ENCODE results near the gene TEDC1. TPM values are rescaled to one million over a fixed set of nuclear protein-coding genes. Genes with fewer than 3 reads are reported as not detected.

The TEDC1 gene
- total RNA-seq, 2 experiments from 2014 or later: 45.5 to 46.9 TPM

DNA sequence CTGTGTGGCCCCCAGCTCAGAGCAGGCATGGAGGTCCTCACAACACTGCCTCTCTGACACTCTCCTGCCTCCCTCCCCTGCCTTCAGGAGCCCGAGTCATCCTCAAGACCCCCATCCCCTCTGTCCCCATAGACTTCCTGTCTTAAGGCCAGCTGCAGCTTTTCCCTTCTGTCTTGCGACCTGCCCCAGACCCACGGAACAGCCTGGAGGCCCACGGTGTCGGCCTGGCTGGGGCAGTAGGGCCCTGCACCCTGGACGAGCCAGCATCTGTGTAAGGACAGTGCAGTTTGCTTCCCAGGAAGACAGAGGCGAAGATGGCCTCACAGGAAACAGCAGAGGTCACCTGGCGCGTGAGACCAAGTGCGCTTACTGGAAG, 9.7 kb downstream of the TEDC1 start:
- POLR2A ChIA-PET: interaction anchor here (0.5 kb wide), 1 partner anchor 78 kb away, joined by 5 read pairs; no protein-coding TSS in a partner anchor

DNA sequence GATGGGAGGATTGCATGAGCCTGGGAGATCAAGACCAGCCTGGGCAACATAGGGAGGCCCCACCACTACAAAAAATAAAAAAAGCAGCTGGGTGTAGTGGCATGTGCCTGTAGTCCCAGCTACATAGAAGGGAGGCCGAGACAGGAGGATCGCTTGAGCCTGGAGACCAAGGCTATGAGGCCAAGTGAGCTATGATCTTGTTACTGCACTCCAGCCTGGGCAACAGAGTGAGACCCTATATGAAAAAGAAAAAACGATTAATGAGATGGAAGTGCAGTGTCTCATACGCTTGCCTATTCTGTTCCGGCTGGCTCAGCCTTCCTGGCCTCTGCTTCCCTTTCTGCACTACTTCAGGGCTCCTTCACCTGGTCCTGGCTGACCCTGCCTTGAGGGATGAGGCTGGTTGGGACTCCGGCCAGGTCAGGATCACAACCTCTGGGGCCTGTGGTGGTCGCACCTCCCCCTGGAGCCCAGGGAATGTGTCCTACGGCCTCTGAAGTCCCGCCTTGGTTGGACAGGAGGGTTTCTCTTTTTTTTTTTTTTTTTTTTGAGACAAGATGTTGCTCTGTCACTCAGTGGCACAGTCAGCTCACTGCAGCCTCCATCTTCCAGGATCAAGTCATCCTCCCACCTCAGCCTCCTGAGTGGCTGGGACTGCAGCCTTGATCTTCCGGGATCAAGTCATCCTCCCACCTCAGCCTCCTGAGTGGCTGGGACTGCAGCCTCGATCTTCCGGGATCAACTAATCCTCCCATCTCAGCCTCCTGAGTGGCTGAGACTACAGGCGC, 10.7 kb downstream of the TEDC1 start:
- POLR2A ChIA-PET: no interaction called here
- CTCF ChIA-PET: no interaction called here

More for the DNA sequence above, 9.7 kb downstream of the TEDC1 start:
- CTCF ChIA-PET: no interaction called here

DNA sequence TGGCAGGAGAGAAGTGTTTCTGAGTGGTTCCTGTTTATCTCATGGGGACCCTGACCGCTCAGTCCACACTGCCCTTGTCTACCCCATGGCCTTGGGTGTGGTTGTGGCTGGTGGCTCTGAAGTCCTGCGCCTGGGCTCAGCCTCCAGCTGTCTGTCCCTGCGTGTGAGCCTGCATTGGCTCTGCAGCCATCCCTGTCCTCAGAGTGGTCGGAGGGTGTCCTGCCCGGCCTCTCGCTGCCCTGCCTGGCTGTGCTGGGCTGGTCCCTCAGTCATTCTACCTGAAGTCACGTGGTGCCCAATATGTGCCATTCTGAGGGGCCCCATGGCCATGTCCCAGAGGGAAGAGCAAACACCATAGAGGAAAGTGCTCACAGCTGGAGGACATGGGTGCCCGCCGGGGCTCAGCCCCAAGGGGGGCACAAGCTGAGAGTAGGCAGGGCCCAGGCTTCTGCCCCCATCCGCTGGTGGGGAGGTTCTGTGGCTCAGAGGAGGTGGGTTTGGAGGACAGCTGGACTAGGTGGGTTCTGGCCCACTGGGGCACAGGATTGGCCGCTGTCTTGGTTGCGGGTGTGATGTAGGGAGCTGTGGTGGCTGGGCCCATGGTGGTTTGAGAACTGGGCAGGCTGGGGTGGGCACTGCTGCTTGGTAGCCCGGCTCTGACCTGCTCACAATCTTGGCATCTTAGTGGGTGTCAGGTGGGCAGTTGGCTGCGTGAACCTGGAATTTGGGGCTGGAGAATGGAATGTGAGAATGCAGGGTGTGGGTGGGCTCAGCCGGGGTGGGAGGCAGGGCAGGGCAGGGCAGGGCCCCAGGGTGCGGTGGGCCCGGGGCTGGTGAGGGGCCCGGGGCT, 11.6 kb downstream of the TEDC1 start:
- ChIA-PET CTCF (no interaction called here), POLR2A (no interaction called here)

DNA sequence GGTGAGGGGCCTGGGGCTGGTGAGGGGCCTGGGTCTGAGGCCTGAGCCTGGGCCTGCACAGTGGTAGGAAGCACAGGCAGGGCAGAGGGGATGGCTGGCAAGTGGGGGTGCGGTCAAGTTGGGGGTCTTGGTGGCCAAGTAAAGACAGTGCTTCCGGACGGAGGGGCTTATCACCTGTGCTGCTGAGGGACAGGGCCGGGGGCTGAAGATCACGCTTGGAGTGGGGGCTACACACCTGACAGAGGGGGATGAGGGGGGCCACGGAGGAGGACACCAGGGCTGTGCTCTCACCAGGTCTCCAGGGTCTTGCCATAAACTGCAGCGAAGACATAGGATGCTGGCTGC, 12.2 kb downstream of the TEDC1 start:
- ChIA-PET POLR2A (interaction anchor here (0.6 kb wide), 1 partner anchor 438 kb away, joined by 3 read pairs; no protein-coding TSS in a partner anchor), CTCF (no interaction called here)

DNA sequence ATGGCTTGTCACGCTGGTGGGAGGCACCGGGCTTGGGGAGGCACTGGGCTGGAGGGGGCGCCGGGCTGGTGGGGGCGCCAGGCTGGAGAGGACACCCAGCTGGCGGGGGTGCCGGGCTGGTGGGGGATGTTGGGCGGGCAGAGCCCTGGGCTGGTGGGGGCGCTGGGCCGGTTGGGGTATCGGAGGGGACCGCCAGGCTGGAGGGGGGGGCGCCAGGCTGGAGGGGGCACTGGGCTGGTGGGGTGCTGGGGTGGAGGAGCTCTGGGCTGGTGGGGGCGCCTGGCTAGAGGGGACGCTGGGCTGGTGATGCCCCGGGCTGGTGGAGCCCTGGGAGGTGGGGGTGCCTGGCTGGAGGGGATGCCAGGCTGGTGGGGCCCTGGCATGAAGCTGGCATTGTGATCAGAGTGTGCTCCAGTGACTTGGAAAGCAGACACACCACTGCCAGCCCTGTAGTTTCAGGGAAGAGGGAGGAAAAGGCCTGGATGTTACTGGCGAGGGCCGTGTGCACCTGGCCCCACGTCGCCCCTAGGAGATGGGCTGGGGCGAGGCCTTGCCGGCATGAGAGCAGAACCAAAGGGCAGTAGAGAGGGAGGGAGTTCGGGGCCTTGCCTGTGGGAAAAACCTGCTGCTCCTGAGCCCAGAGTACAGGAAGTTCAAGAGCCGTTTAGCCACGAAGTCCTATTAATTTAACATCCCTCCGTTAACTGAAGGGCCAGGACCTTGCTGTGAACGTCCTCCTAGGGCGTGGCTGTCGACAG, 13.1 kb downstream of the TEDC1 start:
- ChIA-PET POLR2A (interaction anchor here (0.6 kb wide), 1 partner anchor 438 kb away, joined by 3 read pairs; no protein-coding TSS in a partner anchor), CTCF (no interaction called here)

DNA sequence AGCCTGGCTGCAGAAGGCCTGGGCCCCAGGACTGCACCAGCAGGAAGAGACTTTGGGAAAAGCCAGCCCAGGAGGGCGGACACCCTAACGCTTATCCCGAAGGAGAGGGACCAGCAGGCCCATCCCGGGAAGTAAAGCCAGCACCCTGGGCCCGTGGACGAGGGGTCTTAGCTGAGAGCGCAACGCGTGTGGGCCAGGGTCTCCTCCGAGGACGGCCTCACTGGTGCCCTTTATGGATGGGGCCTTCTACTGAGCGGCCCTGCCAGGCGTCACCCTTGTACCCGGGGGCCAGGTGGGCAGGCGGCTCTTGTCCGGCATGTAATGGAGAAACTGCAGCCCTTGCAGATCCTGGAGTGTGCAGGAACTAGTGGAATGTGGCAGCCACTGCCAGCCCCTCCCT, 14.1 kb downstream of the TEDC1 start:
- ChIA-PET CTCF (interaction anchor here (0.7 kb wide), 1 partner anchor 32 kb away, joined by 3 read pairs; no protein-coding TSS in a partner anchor), POLR2A (no interaction called here)

DNA sequence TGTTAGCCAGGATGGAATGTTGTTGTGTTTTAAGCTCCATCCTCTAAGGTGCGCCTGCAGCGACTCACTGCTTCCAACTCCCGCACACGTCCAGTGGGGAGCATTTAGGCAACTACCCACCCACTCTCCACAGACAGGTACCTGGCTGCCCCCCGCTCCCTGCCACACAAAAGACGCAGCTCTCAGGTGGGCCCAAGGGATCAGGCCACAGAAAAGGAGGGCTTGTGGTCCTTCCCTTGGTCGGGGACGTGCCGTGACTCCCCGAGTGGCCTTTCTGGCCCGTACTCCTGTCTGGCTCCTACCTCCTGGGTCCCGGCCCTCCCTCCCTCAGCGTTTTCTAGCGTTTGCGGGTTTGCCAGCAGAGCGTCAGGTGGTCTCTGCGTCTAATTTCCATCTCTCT, 16.2 kb downstream of the TEDC1 start:
- ChIA-PET CTCF (no interaction called here), POLR2A (interaction anchor here (0.6 kb wide), 1 partner anchor 21 kb away, joined by 3 read pairs; no protein-coding TSS in a partner anchor)

DNA sequence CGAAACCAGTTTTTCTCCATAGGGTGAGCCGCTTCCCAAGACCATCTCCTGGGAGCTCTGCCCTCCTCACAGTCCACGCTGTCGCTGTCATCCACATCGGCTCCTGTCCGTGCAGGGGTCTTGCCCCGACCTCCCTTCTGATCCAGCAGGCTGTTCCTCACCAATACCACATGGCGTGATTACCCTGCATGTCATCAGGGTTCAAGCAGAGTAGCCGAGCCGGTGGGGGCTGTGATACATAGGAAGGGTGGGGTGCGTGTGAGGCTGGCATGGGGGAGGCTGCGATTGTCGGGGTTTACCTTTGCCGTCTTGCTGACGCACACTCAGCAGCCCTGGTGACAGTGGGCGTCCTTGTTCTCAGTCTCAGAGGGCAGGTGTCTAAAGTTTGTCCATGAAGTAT, 17.0 kb downstream of the TEDC1 start:
- CTCF ChIA-PET: no interaction called here
- POLR2A ChIA-PET: no interaction called here

DNA sequence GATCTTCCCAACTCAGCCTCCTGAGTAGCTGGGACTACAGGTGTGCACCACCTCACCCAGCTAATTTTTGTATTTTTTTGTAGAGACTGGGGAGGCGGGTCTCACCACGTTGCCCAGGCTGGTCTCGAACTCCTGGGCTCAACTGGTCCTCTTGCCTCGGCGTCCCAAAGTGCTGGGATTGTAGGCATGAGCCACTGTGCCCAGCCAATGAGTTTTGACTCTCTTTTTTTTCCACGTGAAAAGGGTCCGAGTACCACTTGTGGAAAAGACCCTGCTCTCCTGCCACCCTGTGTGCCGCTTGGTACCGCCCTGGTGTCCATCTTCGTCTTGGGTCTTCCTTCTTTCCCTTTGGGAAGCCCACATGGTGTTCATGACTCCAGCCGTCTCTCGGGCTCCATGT, 17.6 kb downstream of the TEDC1 start:
- POLR2A ChIA-PET: no interaction called here
- CTCF ChIA-PET: no interaction called here

DNA sequence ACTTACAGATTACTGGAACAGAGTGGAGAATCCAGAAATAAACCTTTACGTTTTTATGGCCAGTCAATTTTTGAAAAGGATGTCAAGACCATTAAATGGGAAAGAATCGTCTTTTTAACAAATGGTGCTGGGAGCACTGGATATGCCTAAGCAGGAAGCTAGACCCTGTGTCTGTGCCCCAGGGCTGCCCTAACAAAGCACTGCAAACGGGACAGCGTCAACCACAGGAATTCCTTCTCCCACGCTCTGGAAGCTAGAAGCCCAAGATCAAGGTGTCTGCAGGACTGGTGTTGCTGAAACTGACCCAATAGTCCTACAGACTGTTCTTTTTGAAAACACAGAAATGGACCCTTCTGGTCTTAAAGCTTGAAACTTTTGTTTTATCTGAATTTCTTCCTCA, 26.1 kb downstream of the TEDC1 start:
- ChIA-PET CTCF (interaction anchor here (1.2 kb wide), 1 partner anchor 20 kb away, joined by 3 read pairs; no protein-coding TSS in a partner anchor), POLR2A (no interaction called here)

DNA sequence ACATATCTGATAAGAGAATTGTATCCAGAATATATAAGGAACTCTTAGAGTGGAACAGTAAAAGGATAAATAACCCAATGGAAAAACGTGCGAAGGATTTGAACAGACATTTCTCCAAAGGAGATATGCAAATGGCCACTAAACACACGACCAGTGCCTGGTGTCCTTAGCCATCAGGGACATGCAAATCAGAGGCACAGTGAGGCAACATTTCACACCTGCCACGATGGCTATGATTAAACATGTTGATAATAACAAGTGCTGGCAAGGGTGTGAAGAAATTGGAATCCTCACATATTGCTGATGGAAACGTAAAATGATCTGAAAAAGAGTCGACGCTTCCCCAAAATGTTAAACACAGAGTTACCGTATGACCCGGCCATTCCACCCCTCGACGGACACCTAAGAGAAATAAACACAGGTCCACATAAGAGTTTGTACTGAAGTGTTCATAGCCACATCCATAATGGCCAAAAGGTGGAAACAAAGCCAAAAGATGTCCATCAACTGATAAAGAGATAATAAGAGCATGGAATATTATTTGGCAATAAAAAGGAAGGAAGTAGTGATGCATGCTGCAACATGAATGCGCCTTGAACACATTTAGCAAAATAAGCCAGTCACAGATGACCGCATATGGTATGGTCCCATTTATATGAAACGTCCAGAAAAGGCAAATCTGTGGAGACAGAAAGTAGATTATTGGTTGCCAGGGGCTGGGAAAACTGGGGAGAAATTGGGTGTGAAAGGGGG, 29.1 kb downstream of the TEDC1 start:
- ChIA-PET POLR2A (no interaction called here), CTCF (no interaction called here)

DNA sequence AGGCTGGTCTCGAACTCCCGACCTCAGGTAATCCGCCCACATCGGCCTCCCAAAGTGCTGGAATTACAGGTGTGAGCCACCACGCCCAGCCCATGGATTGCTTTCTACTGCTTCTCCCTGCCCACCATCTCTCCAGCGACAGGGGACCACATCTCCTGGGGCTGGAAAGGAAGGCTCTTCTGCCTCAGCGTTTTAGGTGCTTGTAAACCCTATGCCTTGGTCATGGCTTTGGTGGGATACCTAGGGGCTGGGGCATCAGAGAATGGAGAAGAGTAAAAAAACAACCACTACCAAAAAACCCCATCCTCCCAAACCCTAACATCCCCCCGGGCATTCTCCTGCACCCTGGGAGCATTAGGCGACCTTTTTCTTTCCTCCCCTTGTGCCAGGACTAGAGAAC, 34.3 kb downstream of the TEDC1 start:
- ChIA-PET CTCF (interaction anchor here (1.4 kb wide), 1 partner anchor 12 kb away, joined by 3 read pairs; no protein-coding TSS in a partner anchor), POLR2A (interaction anchor here (0.5 kb wide), 1 partner anchor 208 kb away, joined by 3 read pairs; no protein-coding TSS in a partner anchor)

DNA sequence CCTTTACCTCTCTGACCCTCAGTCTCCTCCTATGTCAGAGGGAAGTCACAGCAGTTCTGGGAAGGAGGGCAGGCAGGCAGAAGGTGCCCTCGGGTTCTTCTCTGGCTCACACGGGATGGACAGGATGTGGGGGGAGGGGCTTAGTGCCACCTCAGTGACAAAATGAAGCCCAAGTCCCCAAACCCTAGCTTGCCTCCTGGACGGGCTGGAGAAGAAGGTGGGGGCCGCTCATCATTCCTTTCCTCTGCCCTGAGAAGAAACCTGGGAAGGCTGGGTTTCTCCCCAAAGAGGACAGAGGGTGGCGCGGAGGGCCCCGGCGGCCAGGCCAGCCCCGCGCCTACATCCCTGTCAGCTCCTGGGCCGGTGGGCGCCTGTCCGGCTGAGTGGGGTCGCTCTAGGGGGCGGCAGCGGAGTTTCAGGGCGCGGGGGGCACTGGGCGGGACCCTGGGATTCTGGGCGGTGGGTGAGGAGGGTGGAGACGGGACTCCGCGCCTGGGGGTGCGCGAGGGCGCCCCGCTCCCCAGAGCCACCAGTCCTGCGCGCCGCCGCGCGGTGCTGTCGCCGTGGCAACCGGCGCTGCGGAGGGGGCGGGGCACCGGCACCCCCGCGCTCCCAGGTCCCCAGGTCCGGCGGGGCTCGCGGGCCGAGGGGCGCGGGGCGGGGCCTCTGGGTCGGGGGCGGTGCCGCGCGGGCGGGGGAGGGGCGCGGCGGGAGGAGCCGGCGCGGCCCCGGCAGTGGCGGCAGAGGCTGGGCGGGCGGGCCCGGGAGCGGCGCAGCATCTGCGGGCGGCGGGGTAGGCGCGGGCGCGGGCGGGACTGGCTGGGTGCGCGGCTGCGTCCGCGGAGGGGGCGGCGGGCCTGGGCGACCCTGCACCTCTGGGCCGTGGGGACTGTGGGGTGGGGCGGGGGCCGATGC, 35.1 kb downstream of the TEDC1 start, which contains the start of gene TMEM121:
Gene TMEM121, plus strand, starts transcription at position 723 of the 915 bp plus-strand sequence. CDS start 2,252 bp downstream, outside the sequence.
- ChIA-PET POLR2A (interaction anchor here (0.5 kb wide), 1 partner anchor 209 kb away, joined by 3 read pairs; no protein-coding TSS in a partner anchor), CTCF (interaction anchor here (1.4 kb wide), 1 partner anchor 11 kb away, joined by 3 read pairs; no protein-coding TSS in a partner anchor)

DNA sequence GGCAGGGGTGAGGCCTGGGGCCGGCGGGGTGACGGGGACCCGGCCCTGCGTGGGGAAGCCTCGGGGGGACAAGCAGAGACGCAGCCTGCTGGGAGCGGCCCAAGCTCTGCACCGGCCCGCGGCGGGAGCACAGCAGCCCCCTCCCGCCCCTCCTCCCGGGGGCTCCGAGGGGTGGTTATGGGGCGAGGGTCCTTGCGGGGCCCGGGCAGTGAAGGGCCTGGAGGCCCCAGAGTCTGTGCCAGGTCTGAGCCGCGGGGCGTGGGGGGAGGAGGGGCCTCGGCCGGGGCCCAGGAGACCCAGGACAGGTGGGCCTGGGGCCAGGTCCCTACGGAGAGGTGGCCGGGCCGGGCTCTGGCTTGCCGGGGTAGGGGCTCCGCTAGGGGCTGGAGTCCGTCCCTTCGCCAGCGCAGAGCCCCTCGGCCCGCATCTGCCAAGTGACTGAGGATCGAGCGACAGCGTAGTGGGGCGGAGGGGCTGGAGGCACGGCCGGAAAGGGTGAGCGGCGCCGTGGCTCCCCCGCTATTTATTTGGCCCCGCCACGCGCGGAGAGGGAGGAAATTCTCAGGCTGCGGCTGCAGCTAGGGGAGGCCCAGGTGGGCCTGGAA, 35.8 kb downstream of the TEDC1 start:
- ChIA-PET CTCF (no interaction called here), POLR2A (no interaction called here)

DNA sequence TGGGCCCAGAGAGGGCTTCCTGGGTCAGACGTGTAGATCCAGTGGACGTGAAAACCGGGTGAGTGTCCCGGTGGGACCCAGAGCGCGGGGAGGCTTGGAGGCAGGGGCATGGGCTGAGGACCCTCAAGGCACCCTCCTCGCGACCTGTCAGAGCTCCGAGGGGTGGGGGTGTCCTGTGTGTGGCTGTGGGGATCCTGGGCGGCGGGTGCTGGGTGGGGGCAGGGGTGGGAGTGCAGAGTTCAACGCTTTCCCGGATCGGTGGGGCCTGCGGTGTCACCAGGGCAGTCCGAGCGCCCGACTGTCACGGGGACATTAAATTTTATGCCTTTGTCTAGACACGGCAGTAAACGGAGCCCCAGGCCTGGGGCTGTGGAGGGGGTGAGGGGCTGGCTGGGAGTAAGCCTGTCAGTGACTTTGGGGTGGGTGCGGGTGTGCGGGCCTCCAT, 36.4 kb downstream of the TEDC1 start:
- CTCF ChIA-PET: interaction anchor here (1.4 to 2.1 kb wide), 2 partner anchors 10 to 38 kb away, joined by 4 to 20 read pairs; no protein-coding TSS in a partner anchor
- POLR2A ChIA-PET: no interaction called here

DNA sequence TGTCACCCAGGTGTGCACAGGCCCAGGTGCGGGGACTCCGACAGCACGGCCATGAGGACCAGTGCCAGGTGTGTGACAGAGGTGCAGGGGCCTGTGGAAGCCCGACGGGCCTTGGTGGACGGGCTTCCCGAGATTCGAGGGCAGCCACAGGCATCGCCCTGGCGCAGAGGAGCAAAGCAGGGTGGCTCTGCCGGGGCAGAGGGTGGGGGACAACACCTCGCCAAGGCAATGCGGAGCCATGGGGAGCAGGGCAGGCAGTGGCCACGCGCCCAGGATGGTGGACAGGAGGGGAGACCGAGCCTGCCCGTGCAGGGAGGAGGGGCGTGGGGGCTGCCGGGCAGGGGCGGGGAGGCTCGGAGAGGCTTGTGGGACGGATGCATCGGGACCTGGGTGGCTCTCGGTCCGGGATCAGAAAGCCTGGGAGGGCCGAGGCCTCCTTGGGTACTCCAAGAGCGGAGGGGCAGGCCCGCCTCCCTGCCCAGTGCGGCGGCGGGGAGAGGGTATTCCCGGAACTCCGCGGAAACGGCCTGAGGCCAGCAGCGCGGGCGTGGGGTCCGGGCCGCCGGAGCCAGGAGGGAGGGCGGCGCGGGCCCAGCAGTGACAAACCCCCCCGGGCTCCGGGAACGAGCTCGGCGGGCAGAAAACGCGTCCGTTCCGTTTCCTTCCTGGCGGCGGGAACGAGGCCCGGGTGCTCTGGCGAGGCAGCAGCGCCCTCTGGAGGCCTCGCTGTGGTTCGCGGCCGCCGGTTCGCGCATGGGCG, 37.0 kb downstream of the TEDC1 start:
- ChIA-PET CTCF (interaction anchor here (1.0 to 2.1 kb wide), 7 partner anchors 9 to 159 kb away, joined by 3 to 20 read pairs (median 7); partner anchors contain the start of gene TEX22), POLR2A (interaction anchor here (0.7 to 1.3 kb wide), 4 partner anchors 38 to 438 kb away, joined by 3 to 4 read pairs (median 3); no protein-coding TSS in a partner anchor)

Data from activated CD8-positive, alpha-beta memory T cell treated with anti-CD3 and anti-CD28 coated beads for 36 hours (primary cell).